HepG2 (cell line): ENCODE measurements around the gene CIAO3. TPM values are rescaled to one million over a fixed set of nuclear protein-coding genes. Genes with fewer than 3 reads are reported as not detected.
A peak's percentile ranks its signal among the peaks of the same experiment; 100 is the strongest.

ENCODE experiments used
- GMEB1 ChIP-seq: sonication (generic); formaldehyde crosslinking; IDR thresholded peaks from 2 replicates; pipeline ENCODE4 v1.5.1; 2020; ENCODE audit warnings: missing genetic modification reagents, mild to moderate bottlenecking, borderline replicate concordance
- GPBP1L1 ChIP-seq: sonication (generic); formaldehyde crosslinking; IDR thresholded peaks from 2 replicates; pipeline ENCODE4 v1.5.0; 2020; ENCODE audit warnings: mild to moderate bottlenecking, missing genetic modification reagents
- GPN1 ChIP-seq: sonication (generic); formaldehyde crosslinking; IDR thresholded peaks from 2 replicates; pipeline ENCODE4 v1.5.1; 2020; ENCODE audit warnings: missing genetic modification reagents, borderline replicate concordance
- HNF1B ChIP-seq: sonication (generic); formaldehyde crosslinking; IDR thresholded peaks from 2 replicates; pipeline ENCODE4 v1.5.1; 2020; ENCODE audit warnings: mild to moderate bottlenecking, moderate library complexity, missing genetic modification reagents
- KDM1A ChIP-seq: IDR thresholded peaks from 2 replicates; pipeline ENCODE4 v1.6.1; 2016; ENCODE audit warnings: missing compliant biosample characterization
- KLF6 ChIP-seq: IDR thresholded peaks from 2 replicates; pipeline ENCODE4 v1.8.0; 2016; ENCODE audit warnings: missing biosample characterization, missing genetic modification reagents
- KMT2A ChIP-seq: sonication (generic); formaldehyde crosslinking; IDR thresholded peaks from 2 replicates; pipeline ENCODE4 v1.4.0; 2020; ENCODE audit warnings: missing genetic modification reagents
- NR2F6 ChIP-seq, 2 experiments: IDR thresholded peaks; 2 replicates each; pipeline ENCODE4 v1.6.1; 2016; ENCODE audit warnings: antibody characterized with exemption in 1 of 2, mild to moderate bottlenecking in 1 of 2
- NRL ChIP-seq: sonication (generic); formaldehyde crosslinking; IDR thresholded peaks from 2 replicates; pipeline ENCODE4 v1.5.0; 2020; ENCODE audit warnings: missing genetic modification reagents, mild to moderate bottlenecking, moderate library complexity, borderline replicate concordance
- SP2 ChIP-seq: sonication (generic); formaldehyde crosslinking; IDR thresholded peaks from 2 replicates; pipeline ENCODE4 v1.5.1; 2020; ENCODE audit warnings: mild to moderate bottlenecking, missing genetic modification reagents
- TEAD3 ChIP-seq: optimal IDR thresholded peaks from 2 replicates; pipeline ENCODE3; 2016; ENCODE audit warnings: borderline replicate concordance
- THAP11 ChIP-seq: IDR thresholded peaks from 2 replicates; pipeline ENCODE4 v1.6.1; 2016; ENCODE audit warnings: missing biosample characterization, missing genetic modification reagents
- ZBTB2 ChIP-seq: sonication (generic); formaldehyde crosslinking; IDR thresholded peaks from 2 replicates; pipeline ENCODE4 v1.8.0; 2022; ENCODE audit warnings: low read depth, missing genetic modification reagents
- ZBTB26 ChIP-seq: IDR thresholded peaks from 2 replicates; pipeline ENCODE4 v1.6.1; 2016; ENCODE audit warnings: missing compliant biosample characterization, missing genetic modification reagents, borderline replicate concordance
- ZNF30 ChIP-seq: sonication (generic); formaldehyde crosslinking; IDR thresholded peaks from 2 replicates; pipeline ENCODE4 v1.5.0; 2020; ENCODE audit warnings: mild to moderate bottlenecking, missing genetic modification reagents
- ZNF333 ChIP-seq: sonication (generic); formaldehyde crosslinking; IDR thresholded peaks from 2 replicates; pipeline ENCODE4 v1.4.0; 2020; ENCODE audit warnings: mild to moderate bottlenecking, missing genetic modification reagents, borderline replicate concordance
- ZNF549 ChIP-seq: sonication (generic); formaldehyde crosslinking; IDR thresholded peaks from 2 replicates; pipeline ENCODE4 v1.5.0; 2020; ENCODE audit warnings: missing genetic modification reagents
- ZNF607 ChIP-seq: sonication (generic); formaldehyde crosslinking; IDR thresholded peaks from 2 replicates; pipeline ENCODE4 v1.5.1; 2020; ENCODE audit warnings: missing genetic modification reagents, mild to moderate bottlenecking, borderline replicate concordance
- ZNF644 ChIP-seq: IDR thresholded peaks from 2 replicates; pipeline ENCODE4 v1.6.1; 2016; ENCODE audit warnings: low read depth
- ZNF703 ChIP-seq: sonication (generic); formaldehyde crosslinking; IDR thresholded peaks from 2 replicates; pipeline ENCODE4 v1.5.1; 2020; ENCODE audit warnings: missing genetic modification reagents, mild to moderate bottlenecking, moderate library complexity, borderline replicate concordance
- ZNF788 ChIP-seq: sonication (generic); formaldehyde crosslinking; IDR thresholded peaks from 2 replicates; pipeline ENCODE4 v1.5.0; 2020; ENCODE audit warnings: mild to moderate bottlenecking, missing genetic modification reagents, borderline replicate concordance
- ZNF83 ChIP-seq: sonication (generic); formaldehyde crosslinking; IDR thresholded peaks from 2 replicates; pipeline ENCODE4 v1.4.0; 2020; ENCODE audit warnings: missing genetic modification reagents, mild to moderate bottlenecking, borderline replicate concordance
- polyA plus RNA-seq, 8 experiments: library from polyadenylated mRNA; depleted of rRNA in 3 of 8; stranded (reverse) in 7 of 8; unstranded in 1 of 8; fragments of >200 nt; fragmentation: Illumina TruSeq in 4 of 8; extraction: Trizol in 4 of 8; gene quantifications; 2 replicates each; pipeline versions ENCODE4 v1.2.1 to v1.2.3, GENCODE V29; 2011 to 2016; ENCODE audit warnings: low read depth in 4 of 8, missing spikeins in 1 of 8, mixed read lengths in 1 of 8; ENCODE audit not compliant: insufficient read depth in 1 of 8
- total RNA-seq, 5 experiments: library from RNA; depleted of rRNA; stranded (reverse); fragments of >200 nt; fragmentation: Illumina TruSeq; extraction: Trizol; gene quantifications; 2 replicates each; pipeline ENCODE4 v1.2.3, GENCODE V29; 2016; ENCODE audit warnings: low read depth in 1 of 5

CIAO3 gene
- total and polyA plus RNA-seq, 2 of the 13 experiments (the other 11 are each of a cell fraction or from before 2014, with no cell fraction given), result 21.7 to 25.0 TPM

- TF ChIP-seq SP2 (CRISPR knock-in tag) (peak; percentile 72), ZNF333 (no peak), ZNF83 (CRISPR knock-in tag) (no peak), ZNF30 (CRISPR knock-in tag) (no peak), GMEB1 (CRISPR knock-in tag) (0 out of 2 replicates have a peak, but pooled peaks have one; percentile 37), THAP11 (no peak), ZBTB2 (no peak), KDM1A (CRISPR knock-in tag) (no peak), ZNF607 (CRISPR knock-in tag) (no peak), HNF1B (CRISPR knock-in tag) (no peak), ZBTB26 (CRISPR knock-in tag) (0 out of 2 replicates have a peak, but pooled peaks have one; percentile 29), ZNF788 (CRISPR knock-in tag) (no peak; the same call in 1 of the 2 replicates), GPBP1L1 (CRISPR knock-in tag) (no peak), ZNF703 (CRISPR knock-in tag) (no peak), TEAD3 (CRISPR knock-in tag) (no peak), KMT2A (CRISPR knock-in tag) (no peak), ZNF644 (CRISPR knock-in tag) (no peak), ZNF549 (no peak), KLF6 (CRISPR knock-in tag) (no peak), GPN1 (CRISPR knock-in tag) (no peak), NRL (CRISPR knock-in tag) (no peak; the same call in 1 of the 2 replicates), NR2F6 (IDR thresholded peaks at IDR 0.05) (no peak), NR2F6 (CRISPR knock-in tag; IDR thresholded peaks at IDR 0.05) (no peak)
These were observed 26.0 kb downstream of the CIAO3 start, which contains the start of gene METRN (continued) for GRCh38 chr16:714558-715476.
